ENCODE results near the gene CPM. TPM values are rescaled to one million over a fixed set of nuclear protein-coding genes. Genes with fewer than 3 reads are reported as not detected.

CPM gene
- total RNA-seq, 1 donor from 2014 or later = 0.67 TPM

DNA sequence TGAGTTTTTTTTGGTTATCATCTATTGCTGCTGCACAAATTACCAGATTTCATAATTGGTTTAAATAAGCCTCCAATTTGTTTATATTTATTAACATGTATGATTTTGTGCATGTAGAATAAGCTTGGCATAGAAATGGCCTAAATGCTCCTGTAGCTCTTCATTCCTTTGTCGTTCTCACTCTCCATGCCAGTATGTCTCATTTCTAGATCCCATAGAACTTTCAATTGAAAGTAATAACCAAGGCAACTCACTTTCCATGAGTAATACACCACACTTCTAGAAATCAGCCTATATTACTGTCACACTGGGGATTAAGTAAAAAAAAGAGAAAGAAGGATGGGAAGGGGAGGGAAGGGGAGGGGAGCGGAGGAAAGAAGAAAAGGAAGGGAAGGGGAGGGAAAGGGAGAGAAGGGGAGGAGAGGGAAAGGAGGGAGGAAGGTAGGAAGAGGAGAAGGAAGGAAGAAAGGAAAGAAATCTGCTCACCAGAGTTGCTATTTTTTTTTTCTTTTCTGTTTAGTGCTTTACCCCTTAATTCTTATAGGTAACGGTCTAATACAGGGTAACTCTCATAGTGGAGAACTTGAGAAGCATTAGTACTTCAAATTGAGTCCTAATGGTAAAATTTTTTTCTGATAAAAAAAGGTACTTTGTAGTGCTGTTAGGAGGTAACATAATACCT is 79.4 kb downstream of the CPM start:
- DNase-seq (ENCODE audit: low spot score) = no peak
- Mint-ChIP-seq H3K9me3 (ENCODE audit: low read depth) (no peaks in the 10 kb centered on the region), H3K27me3 (ENCODE audit: low read depth) (no peaks in the 10 kb centered on the region), H3K36me3 (ENCODE audit: low read depth) (no peaks in the 10 kb centered on the region), H3K4me1 (ENCODE audit: low read depth) (no peaks in the 10 kb centered on the region), H3K4me3 (ENCODE audit: unreplicated experiment) (no peak overlapping the region), H3K27ac (ENCODE audit: unreplicated experiment) (no peak overlapping the region)
- TF ChIP-seq, protein P1, sequence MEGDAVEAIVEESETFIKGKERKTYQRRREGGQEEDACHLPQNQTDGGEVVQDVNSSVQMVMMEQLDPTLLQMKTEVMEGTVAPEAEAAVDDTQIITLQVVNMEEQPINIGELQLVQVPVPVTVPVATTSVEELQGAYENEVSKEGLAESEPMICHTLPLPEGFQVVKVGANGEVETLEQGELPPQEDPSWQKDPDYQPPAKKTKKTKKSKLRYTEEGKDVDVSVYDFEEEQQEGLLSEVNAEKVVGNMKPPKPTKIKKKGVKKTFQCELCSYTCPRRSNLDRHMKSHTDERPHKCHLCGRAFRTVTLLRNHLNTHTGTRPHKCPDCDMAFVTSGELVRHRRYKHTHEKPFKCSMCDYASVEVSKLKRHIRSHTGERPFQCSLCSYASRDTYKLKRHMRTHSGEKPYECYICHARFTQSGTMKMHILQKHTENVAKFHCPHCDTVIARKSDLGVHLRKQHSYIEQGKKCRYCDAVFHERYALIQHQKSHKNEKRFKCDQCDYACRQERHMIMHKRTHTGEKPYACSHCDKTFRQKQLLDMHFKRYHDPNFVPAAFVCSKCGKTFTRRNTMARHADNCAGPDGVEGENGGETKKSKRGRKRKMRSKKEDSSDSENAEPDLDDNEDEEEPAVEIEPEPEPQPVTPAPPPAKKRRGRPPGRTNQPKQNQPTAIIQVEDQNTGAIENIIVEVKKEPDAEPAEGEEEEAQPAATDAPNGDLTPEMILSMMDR (IDR thresholded peaks at IDR 0.05) = no peak

DNA sequence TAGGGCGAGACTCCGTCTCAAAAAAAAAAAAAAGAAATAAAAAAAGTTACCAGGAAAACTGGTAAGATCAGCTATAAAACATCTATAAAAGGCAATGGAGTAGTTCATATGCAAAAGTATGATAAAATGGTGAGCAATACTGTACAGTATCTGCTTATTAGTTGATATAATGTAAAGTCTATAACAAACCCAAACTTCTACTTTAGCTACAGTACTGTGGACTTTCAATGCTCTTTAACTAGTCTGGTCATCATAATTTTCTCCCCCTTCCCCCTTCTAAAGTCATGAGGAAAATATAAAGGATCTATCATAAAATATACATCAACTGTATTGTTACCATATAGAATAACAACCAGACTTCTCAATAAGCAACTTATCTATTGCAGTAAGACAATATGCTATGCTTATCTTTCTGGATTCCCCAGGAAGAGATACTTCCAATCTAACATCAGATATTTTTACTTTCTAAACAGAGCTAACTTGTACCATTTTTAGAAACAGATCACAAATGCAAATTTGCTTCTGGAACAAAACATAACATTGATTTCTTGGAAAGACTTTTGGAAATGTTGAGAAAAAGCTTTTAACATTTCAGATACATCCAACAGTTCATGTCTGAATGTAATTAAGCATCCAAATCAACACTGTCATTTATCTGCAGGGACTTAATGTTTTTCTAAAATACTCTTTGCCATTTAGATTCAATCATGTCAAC is 81.2 kb downstream of the CPM start:
- no peak overlapping the region for H3K4me3 Mint-ChIP-seq (ENCODE audit: unreplicated experiment)
- DNase-seq (ENCODE audit: low spot score) = no peak
- no peaks in the 10 kb centered on the region for H3K36me3 Mint-ChIP-seq (ENCODE audit: low read depth)
- no peaks in the 10 kb centered on the region for H3K27me3 Mint-ChIP-seq (ENCODE audit: low read depth)
- H3K9me3 Mint-ChIP-seq (ENCODE audit: low read depth) = no peaks in the 10 kb centered on the region
- H3K4me1 Mint-ChIP-seq (ENCODE audit: low read depth) = no peaks in the 10 kb centered on the region
- no peak overlapping the region for H3K27ac Mint-ChIP-seq (ENCODE audit: unreplicated experiment)
- TF ChIP-seq, protein P1 (IDR thresholded peaks at IDR 0.05) = no peak

DNA sequence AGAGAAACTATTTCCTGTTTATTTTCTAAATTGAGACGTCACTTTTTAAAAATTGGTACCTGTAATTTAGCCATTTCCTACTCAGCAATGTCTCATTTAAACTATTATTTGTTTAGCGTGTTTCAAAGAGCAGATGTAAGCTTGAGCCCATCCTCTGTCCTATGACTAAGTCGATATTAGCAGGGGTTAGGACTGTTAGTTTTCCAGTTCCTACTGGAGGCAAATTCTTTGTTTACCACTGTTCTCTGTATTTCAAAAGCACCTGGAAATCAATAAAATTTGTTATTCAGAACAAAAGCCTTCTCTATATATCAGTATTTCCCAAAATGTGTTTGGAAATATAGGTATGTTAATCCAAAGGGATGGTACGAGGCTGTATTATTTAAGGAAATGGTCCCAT is 82.6 kb downstream of the CPM start:
- TF ChIP-seq, protein P1 (IDR thresholded peaks at IDR 0.05) = no peak
- Mint-ChIP-seq H3K27ac (ENCODE audit: unreplicated experiment) (no peak overlapping the region), H3K9me3 (ENCODE audit: low read depth) (no peaks in the 10 kb centered on the region), H3K4me3 (ENCODE audit: unreplicated experiment) (no peak overlapping the region), H3K4me1 (ENCODE audit: low read depth) (no peaks in the 10 kb centered on the region), H3K36me3 (ENCODE audit: low read depth) (peaks cover 4% of the 10 kb centered on the region), H3K27me3 (ENCODE audit: low read depth) (no peaks in the 10 kb centered on the region)
- no peak for DNase-seq (ENCODE audit: low spot score)

DNA sequence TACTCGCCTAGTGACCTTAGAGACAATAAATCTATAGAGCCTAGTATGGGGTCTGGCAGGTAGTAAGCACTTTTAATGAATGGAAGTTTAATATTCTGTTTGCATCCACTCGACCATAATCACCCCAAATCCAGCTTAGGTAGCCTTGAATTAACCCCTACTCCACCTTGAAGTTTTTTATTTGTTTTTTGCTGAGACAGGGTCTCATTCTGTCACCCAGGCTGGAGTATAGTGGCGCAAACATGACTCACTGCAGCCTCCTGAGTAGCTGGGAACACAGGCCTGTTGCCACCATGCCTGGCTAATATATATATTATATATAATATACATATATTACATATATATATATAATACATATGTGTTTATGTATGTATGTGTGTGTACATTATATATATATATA is 86.2 kb downstream of the CPM start:
- Mint-ChIP-seq H3K4me1 (ENCODE audit: low read depth) (no peaks in the 10 kb centered on the region), H3K27ac (ENCODE audit: unreplicated experiment) (no peak overlapping the region), H3K27me3 (ENCODE audit: low read depth) (no peaks in the 10 kb centered on the region), H3K9me3 (ENCODE audit: low read depth) (no peaks in the 10 kb centered on the region), H3K36me3 (ENCODE audit: low read depth) (peaks cover 20% of the 10 kb centered on the region), H3K4me3 (ENCODE audit: unreplicated experiment) (no peak overlapping the region)
- no peak for DNase-seq (ENCODE audit: low spot score)
- TF ChIP-seq, protein P1 (IDR thresholded peaks at IDR 0.05) = no peak

DNA sequence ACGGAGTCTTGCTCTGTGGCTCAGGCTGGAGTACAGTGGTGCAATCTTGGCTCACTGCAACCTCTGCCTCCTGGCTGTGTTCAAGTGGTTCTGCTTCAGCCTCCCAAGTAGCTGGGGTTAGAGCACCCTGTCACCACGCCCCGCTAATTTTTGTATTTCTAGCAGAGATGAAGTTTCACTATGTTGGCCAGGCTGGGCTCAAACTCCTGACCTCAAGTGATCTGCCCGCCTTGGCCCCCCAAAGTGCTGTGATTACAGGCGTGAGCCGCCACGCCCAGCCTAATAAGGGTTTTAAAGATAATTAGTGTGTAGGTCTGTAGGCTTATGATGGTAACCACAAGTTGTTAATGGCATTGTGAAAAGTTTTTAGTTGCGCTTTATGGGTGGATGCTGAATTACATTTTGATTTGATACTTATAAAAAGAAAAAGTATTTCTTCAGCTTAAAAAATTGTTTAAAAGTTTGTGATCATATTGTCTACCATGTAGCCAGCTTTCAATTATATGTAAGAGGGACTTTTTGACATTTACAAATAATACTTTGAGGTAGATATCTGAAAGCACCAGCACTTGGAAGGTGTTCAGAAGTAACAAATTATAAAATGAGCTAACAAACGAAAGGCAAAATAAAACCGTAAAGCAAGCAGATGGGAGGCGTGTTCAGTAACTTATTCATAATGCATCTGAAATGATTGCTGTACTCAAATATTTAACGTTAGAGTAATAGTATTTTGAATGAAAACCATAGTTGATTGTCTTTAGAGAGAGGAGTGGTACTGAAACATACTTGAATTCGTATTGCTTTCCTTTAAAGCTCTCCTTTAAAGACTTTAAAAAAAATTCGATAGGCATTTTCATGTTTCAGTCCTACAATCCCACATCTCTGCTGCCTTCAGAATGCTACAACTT is 87.9 kb downstream of the CPM start:
- peaks cover 29% of the 10 kb centered on the region for H3K36me3 Mint-ChIP-seq (ENCODE audit: low read depth)
- no peaks in the 10 kb centered on the region for H3K9me3 Mint-ChIP-seq (ENCODE audit: low read depth)
- H3K4me1 Mint-ChIP-seq (ENCODE audit: low read depth) = no peaks in the 10 kb centered on the region
- no peak for DNase-seq (ENCODE audit: low spot score)
- TF ChIP-seq, protein P1 (IDR thresholded peaks at IDR 0.05) = no peak
- no peak overlapping the region for H3K27ac Mint-ChIP-seq (ENCODE audit: unreplicated experiment)
- H3K27me3 Mint-ChIP-seq (ENCODE audit: low read depth) = no peaks in the 10 kb centered on the region
- H3K4me3 Mint-ChIP-seq (ENCODE audit: unreplicated experiment) = no peak overlapping the region
